BLaER1 treated with 17β-estradiol and CSF1 and Interleukin-3, amounts not matched to agents 10 nM and 100 nM (cell line): Measurements from ENCODE around the gene PXK.

Experiments used
- H3K27ac ChIP-seq, 11 experiments: shearing (Covaris generic); formaldehyde crosslinking; 2 replicates each; pipeline ENCODE4 v1.8.1; 2022
- H3K27me3 ChIP-seq, 11 experiments: shearing (Covaris generic); formaldehyde crosslinking; 2 replicates each; pipeline ENCODE4 v1.8.1; 2022
- H3K36me3 ChIP-seq, 11 experiments: shearing (Covaris generic); formaldehyde crosslinking; 2 replicates each; pipeline ENCODE4 v1.8.1; 2022
- H3K4me1 ChIP-seq, 10 experiments: shearing (Covaris generic); formaldehyde crosslinking; 2 replicates each; pipeline ENCODE4 v1.8.1; 2022
- H3K4me2 ChIP-seq, 11 experiments: shearing (Covaris generic); formaldehyde crosslinking; 2 replicates each; pipeline ENCODE4 v1.8.1; 2022
- H3K4me3 ChIP-seq, 10 experiments: shearing (Covaris generic); formaldehyde crosslinking; 2 replicates each; pipeline ENCODE4 v1.8.1; 2022
- H3K9ac ChIP-seq, 11 experiments: shearing (Covaris generic); formaldehyde crosslinking; 2 replicates each; pipeline ENCODE4 v1.8.1; 2022
- H3K9me3 ChIP-seq, 11 experiments: shearing (Covaris generic); formaldehyde crosslinking; replicated peaks in 1 of 11; 2 replicates each; pipeline ENCODE4 v1.8.1; 2022
- H4K20me1 ChIP-seq, 11 experiments: shearing (Covaris generic); formaldehyde crosslinking; 2 replicates each; pipeline ENCODE4 v1.8.1; 2022
- Cebpa-rat ChIP-seq, 11 experiments: shearing (Covaris generic); IDR thresholded peaks; 2 replicates each; pipeline ENCODE4 v1.8.1; 2022

PXK gene

GRCh38 chr3:58370407-58370806 is 37.7 kb downstream of the PXK start:
- Histone ChIP-seq H3K4me3 (no peak overlapping the region), H3K27ac (peak overlapping the region in 4 of 11 experiments; percentile 6 to 45 (median 13); a peak in 3 of 22 replicates)

GRCh38 chr3:58371754-58372153 is 39.1 kb downstream of the PXK start:
- peaks cover 68 to 100% (median 96%) of the 10 kb centered on the region in 11 experiments for H3K36me3 ChIP-seq
- no peak overlapping the region for H3K9ac ChIP-seq
- H3K9me3 ChIP-seq: peaks cover 0 to 8% (median 0%) of the 10 kb centered on the region in 11 experiments; a peak in 2 of 22 replicates
- H3K4me1 ChIP-seq: peaks cover 2 to 26% (median 14%) of the 10 kb centered on the region in 10 experiments; a peak in 16 of 20 replicates
- H3K27ac ChIP-seq: no peak overlapping the region
- H3K4me3 ChIP-seq: no peak overlapping the region
- H3K27me3 ChIP-seq: no peaks in the 10 kb centered on the region
- no peak for TF ChIP-seq Cebpa-rat (IDR thresholded peaks at IDR 0.05)
- H3K4me2 ChIP-seq: no peak overlapping the region
- peaks cover 13 to 100% (median 97%) of the 10 kb centered on the region in 11 experiments; a peak in 21 of 22 replicates for H4K20me1 ChIP-seq

More at GRCh38 chr3:58370407-58370806, 37.7 kb downstream of the PXK start:
- Histone ChIP-seq H3K27me3 (no peaks in the 10 kb centered on the region), H3K4me2 (no peak overlapping the region; a peak in 1 of 22 replicates), H3K36me3 (peaks cover 62 to 100% (median 97%) of the 10 kb centered on the region in 11 experiments), H4K20me1 (peaks cover 11 to 100% (median 97%) of the 10 kb centered on the region in 11 experiments; a peak in 21 of 22 replicates), H3K9ac (no peak overlapping the region), H3K4me1 (peaks cover 13 to 39% (median 22%) of the 10 kb centered on the region in 10 experiments; a peak in 19 of 20 replicates), H3K9me3 (peaks cover 0 to 17% (median 3%) of the 10 kb centered on the region in 11 experiments; a peak in 8 of 22 replicates)
- no peak for TF ChIP-seq Cebpa-rat (IDR thresholded peaks at IDR 0.05)

GRCh38 chr3:58375254-58375653 is 42.6 kb downstream of the PXK start:
- H3K4me1 ChIP-seq: peaks cover 0 to 15% (median 6%) of the 10 kb centered on the region in 10 experiments; a peak in 9 of 20 replicates
- no peak overlapping the region for H3K4me2 ChIP-seq
- no peak for TF ChIP-seq Cebpa-rat (IDR thresholded peaks at IDR 0.05)
- no peak overlapping the region for H3K27ac ChIP-seq
- H3K4me3 ChIP-seq: no peak overlapping the region
- no peaks in the 10 kb centered on the region for H3K9me3 ChIP-seq
- H3K9ac ChIP-seq: no peak overlapping the region
- H3K27me3 ChIP-seq: no peaks in the 10 kb centered on the region
- peaks cover 61 to 100% (median 96%) of the 10 kb centered on the region in 11 experiments for H3K36me3 ChIP-seq
- H4K20me1 ChIP-seq: peaks cover 7 to 100% (median 97%) of the 10 kb centered on the region in 11 experiments; a peak in 21 of 22 replicates

GRCh38 chr3:58377168-58377567 is 44.5 kb downstream of the PXK start:
- peaks cover 0 to 11% (median 2%) of the 10 kb centered on the region in 10 experiments; a peak in 5 of 20 replicates for H3K4me1 ChIP-seq
- no peak overlapping the region for H3K4me2 ChIP-seq
- H4K20me1 ChIP-seq: peaks cover 7 to 100% (median 96%) of the 10 kb centered on the region in 11 experiments; a peak in 21 of 22 replicates
- TF ChIP-seq Cebpa-rat (IDR thresholded peaks at IDR 0.05): no peak
- H3K4me3 ChIP-seq: no peak overlapping the region
- H3K27me3 ChIP-seq: no peaks in the 10 kb centered on the region
- H3K27ac ChIP-seq: no peak overlapping the region
- H3K36me3 ChIP-seq: peaks cover 55 to 100% (median 91%) of the 10 kb centered on the region in 11 experiments
- no peaks in the 10 kb centered on the region for H3K9me3 ChIP-seq
- H3K9ac ChIP-seq: no peak overlapping the region

GRCh38 chr3:58377750-58378149 is 45.1 kb downstream of the PXK start:
- Histone ChIP-seq H3K9ac (no peak overlapping the region), H3K27ac (no peak overlapping the region), H4K20me1 (peaks cover 7 to 100% (median 91%) of the 10 kb centered on the region in 11 experiments; a peak in 21 of 22 replicates), H3K36me3 (peaks cover 58 to 100% (median 93%) of the 10 kb centered on the region in 11 experiments), H3K9me3 (no peaks in the 10 kb centered on the region), H3K4me3 (no peak overlapping the region), H3K4me1 (peaks cover 0 to 11% (median 2%) of the 10 kb centered on the region in 10 experiments; a peak in 5 of 20 replicates), H3K4me2 (no peak overlapping the region), H3K27me3 (no peaks in the 10 kb centered on the region)
- TF ChIP-seq Cebpa-rat (IDR thresholded peaks at IDR 0.05): no peak

- H3K9me3 ChIP-seq: no peaks in the 10 kb centered on the region
- peaks cover 7 to 100% (median 93%) of the 10 kb centered on the region in 11 experiments; a peak in 21 of 22 replicates for H4K20me1 ChIP-seq
- H3K27ac ChIP-seq: no peak overlapping the region
- H3K4me1 ChIP-seq: peaks cover 10 to 18% (median 15%) of the 10 kb centered on the region in 10 experiments; a peak in 19 of 20 replicates
- H3K4me3 ChIP-seq: no peak overlapping the region
- peaks cover 63 to 100% (median 95%) of the 10 kb centered on the region in 11 experiments for H3K36me3 ChIP-seq
- no peak for TF ChIP-seq Cebpa-rat (IDR thresholded peaks at IDR 0.05)
- no peak overlapping the region for H3K4me2 ChIP-seq
- no peaks in the 10 kb centered on the region for H3K27me3 ChIP-seq
- H3K9ac ChIP-seq: no peak overlapping the region
Observed at GRCh38 chr3:58379351-58380073, 46.8 kb downstream of the PXK start.

- H3K36me3 ChIP-seq: peaks cover 48 to 100% (median 98%) of the 10 kb centered on the region in 11 experiments
- peaks cover 0 to 100% (median 94%) of the 10 kb centered on the region in 11 experiments; a peak in 20 of 22 replicates for H4K20me1 ChIP-seq
- no peaks in the 10 kb centered on the region for H3K27me3 ChIP-seq
- H3K27ac ChIP-seq: no peak overlapping the region
- H3K9ac ChIP-seq: no peak overlapping the region
- H3K9me3 ChIP-seq: no peaks in the 10 kb centered on the region
- H3K4me2 ChIP-seq: peak overlapping the region in 6 of 11 experiments; percentile 1 to 72 (median 56); a peak in 7 of 22 replicates
- no peak for TF ChIP-seq Cebpa-rat (IDR thresholded peaks at IDR 0.05)
- peaks cover 44 to 57% (median 53%) of the 10 kb centered on the region in 10 experiments for H3K4me1 ChIP-seq
- no peak overlapping the region for H3K4me3 ChIP-seq
Observed at GRCh38 chr3:58383476-58383875, 50.8 kb downstream of the PXK start.

- Histone ChIP-seq H3K9me3 (no peaks in the 10 kb centered on the region), H3K9ac (peak overlapping the region in 1 of 11 experiments; percentile 1; a peak in 1 of 22 replicates), H3K36me3 (peaks cover 46 to 100% (median 98%) of the 10 kb centered on the region in 11 experiments), H3K27ac (0 out of 22 replicates have a peak overlapping the region, but pooled peaks of 1 of the 11 experiments have one; percentile 17), H3K27me3 (no peaks in the 10 kb centered on the region), H3K4me1 (peaks cover 48 to 61% (median 56%) of the 10 kb centered on the region in 10 experiments), H3K4me2 (peak overlapping the region in 7 of 11 experiments; percentile 1 to 72 (median 49); a peak in 11 of 22 replicates), H4K20me1 (peaks cover 0 to 100% (median 93%) of the 10 kb centered on the region in 11 experiments; a peak in 20 of 22 replicates), H3K4me3 (no peak overlapping the region)
- TF ChIP-seq Cebpa-rat (IDR thresholded peaks at IDR 0.05): no peak
Observed at GRCh38 chr3:58383904-58384303, 51.2 kb downstream of the PXK start.
